Transverse colon (tissue), 4 donors: ENCODE results near the gene PABPN1L. TPM values are rescaled to one million over a fixed set of nuclear protein-coding genes. Genes with fewer than 3 reads are reported as not detected.

Experiments used
- DNase-seq: peaks from one replicate; pipeline ENCODE4 v3.0.0-alpha.2; 2019
- H3K27ac ChIP-seq, 4 donors: fragments of 200-600 bp; sonication (generic); 2 replicates each; pipeline ENCODE4 v1.5.1; 2016 to 2018; ENCODE audit warnings: inconsistent platforms in 4 of 4
- H3K27me3 ChIP-seq: fragments of 200-600 bp; sonication (generic); 2 replicates; pipeline ENCODE4 v1.5.1; 2017; ENCODE audit warnings: inconsistent platforms
- H3K36me3 ChIP-seq, 4 donors: fragments of 200-600 bp; sonication (generic); 2 replicates each; pipeline ENCODE4 v1.5.1; 2017 to 2019; ENCODE audit warnings: inconsistent platforms in 4 of 4
- H3K4me1 ChIP-seq, 4 donors: fragments of 200-600 bp; sonication (generic); 2 replicates each; pipeline ENCODE4 v1.5.1; 2017 to 2020; ENCODE audit warnings: inconsistent platforms in 4 of 4
- H3K4me3 ChIP-seq, 4 donors: fragments of 200-600 bp; sonication (generic); 1 replicate in 1 of 4; 2 replicates in 3 of 4; pipeline versions ENCODE4 v1.5.1 to v1.6.1; 2017 to 2019; ENCODE audit warnings: inconsistent platforms in 4 of 4
- H3K9me3 ChIP-seq, 2 donors: fragments of 200-600 bp; sonication (generic); 2 replicates each; pipeline ENCODE4 v1.5.1; 2017 to 2019; ENCODE audit warnings: inconsistent platforms in 2 of 2
- CTCF ChIP-seq, 5 experiments: fragments of 200-600 bp in 3 of 5; fragments of 450-650 bp in 2 of 5; sonication (generic) in 3 of 5; IDR thresholded peaks; 1 replicate in 2 of 5; 2 replicates in 3 of 5; pipeline ENCODE4 v1.5.1; 2016 to 2017; ENCODE audit warnings: antibody characterized with exemption in 5 of 5, inconsistent platforms in 3 of 5, mild to moderate bottlenecking in 2 of 5, moderate library complexity in 1 of 5
- EP300 ChIP-seq: sonication (generic); formaldehyde crosslinking; IDR thresholded peaks from one replicate; pipeline ENCODE4 v1.6.1; 2017; ENCODE audit warnings: antibody characterized with exemption, low read depth
- POLR2A ChIP-seq: fragments of 450-650 bp; IDR thresholded peaks from one replicate; pipeline ENCODE4 v1.6.1; 2016; ENCODE audit warnings: antibody characterized with exemption, mild to moderate bottlenecking, moderate library complexity
- POLR2AphosphoS5 ChIP-seq, 3 donors: sonication (generic); formaldehyde crosslinking; IDR thresholded peaks; one replicate each; pipeline ENCODE4 v1.6.1; 2016; ENCODE audit warnings: antibody characterized with exemption in 3 of 3
- WGBS, 2 donors: methylation state at CpG; one replicate each; pipeline ENCODE4 v1.1.5; 2018; ENCODE audit warnings: low coverage in 1 of 2; 5-methylcytosine and 5-hydroxymethylcytosine counted together
- in situ Hi-C, 4 donors: fragments of 200-750 bp; cut with MboI; loops; one replicate each; pipeline versions ENCODE4 v1.15.0 to v1.15.1; 2017; ENCODE audit warnings: low sequenced_read_pairs in 3 of 4, low pct_ligation_motif_present in 1 of 4, low pct_unique_long_range_greater_than_20kb in 1 of 4
- intact Hi-C: fragments of 100-400 bp; cut with DNase I; formaldehyde crosslinking; loops from one replicate; pipeline ENCODE4 v1.15.1; 2023; ENCODE audit warnings: low total_unique reads
- total RNA-seq, 4 donors: library from RNA; depleted of rRNA; stranded (reverse); fragments of >200 nt; gene quantifications; one replicate each; pipeline ENCODE4 v1.1.0, GENCODE V29; 2016

The PABPN1L gene
- not detected for total RNA-seq

- peaks cover 38% of the 10 kb centered on the region for H3K27me3 ChIP-seq
- intact Hi-C loops, result no loop called here
- no peak for TF ChIP-seq CTCF (IDR thresholded peaks at IDR 0.05)
- TF ChIP-seq EP300, result no peak
- TF ChIP-seq POLR2AphosphoS5 (IDR thresholded peaks at IDR 0.05), result no peak
- TF ChIP-seq POLR2A, result no peak
- in situ Hi-C loops, result no loop called here
- H3K9me3 ChIP-seq, result no peaks in the 10 kb centered on the region
- no peak for DNase-seq
- 67% methylated on average over 20 of the region's 20 CpGs; no CpG with 5 or more reads in 1 of the 2 donors for WGBS, 2 donors
- H3K27ac ChIP-seq, result no peak within 1 kb of the TSS
- H3K36me3 ChIP-seq, result peaks cover 0 to 2% (median 0%) of the 10 kb centered on the region in 4 donors
- no peak within 1 kb of the TSS for H3K4me3 ChIP-seq
- peaks cover 0 to 4% (median 0%) of the 10 kb centered on the region in 4 donors for H3K4me1 ChIP-seq
Observed at GRCh38 chr16:88866151-88866920, at the start of gene PABPN1L. PABPN1L (minus strand) TSS chr16:88866660; CDS start chr16:88866606, 54 bp downstream.

DNA sequence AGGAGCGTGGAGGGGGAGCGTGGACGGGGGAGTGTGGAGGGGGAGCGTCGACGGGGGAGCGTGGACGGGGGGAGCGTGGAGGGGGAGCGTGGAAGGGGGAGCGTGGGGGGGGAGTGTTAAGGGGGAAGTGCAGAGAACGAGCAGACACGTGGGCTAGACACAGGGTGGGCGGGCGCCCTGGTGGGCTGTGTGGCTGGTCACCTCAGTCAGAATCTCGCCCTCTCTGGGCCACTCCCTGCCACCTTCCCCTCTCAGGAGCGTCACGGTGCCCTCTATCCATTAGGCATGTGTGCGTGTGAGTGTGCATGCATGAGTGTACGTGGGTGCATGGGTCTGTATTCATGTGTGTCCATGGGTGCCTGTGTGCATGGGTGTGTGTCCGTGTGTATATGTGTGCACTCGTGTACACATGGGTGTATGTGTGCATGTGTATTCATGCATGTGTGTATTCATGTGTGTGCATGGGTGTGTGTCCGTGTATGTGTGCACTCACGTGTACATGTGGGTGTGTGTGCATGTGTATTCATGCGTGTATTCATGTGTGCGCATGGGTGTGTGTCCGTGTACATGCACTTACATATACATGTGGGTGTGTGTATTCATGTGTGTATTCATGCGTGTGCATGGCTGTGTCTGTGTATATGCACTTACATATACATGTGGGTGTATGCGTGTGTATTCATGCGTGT lies 49.3 kb upstream of the PABPN1L start:
- no peak for TF ChIP-seq CTCF (IDR thresholded peaks at IDR 0.05)
- no peak for TF ChIP-seq POLR2A
- TF ChIP-seq EP300, result no peak
- TF ChIP-seq POLR2AphosphoS5 (IDR thresholded peaks at IDR 0.05), result no peak
- Histone ChIP-seq H3K27ac (no peak overlapping the region), H3K27me3 (peaks cover 5% of the 10 kb centered on the region), H3K4me1 (peaks cover 3 to 10% (median 4%) of the 10 kb centered on the region in 4 donors), H3K4me3 (no peak overlapping the region), H3K9me3 (no peaks in the 10 kb centered on the region), H3K36me3 (no peaks in the 10 kb centered on the region)
- intact Hi-C loops (no loop called here), in situ Hi-C loops (no loop called here)
- WGBS, 2 donors, result 83 to 86% methylated on average over 2 to 25 of the region's 30 CpGs
- no peak for DNase-seq

- Histone ChIP-seq H3K4me3 (no peak overlapping the region), H3K27ac (no peak overlapping the region), H3K36me3 (no peaks in the 10 kb centered on the region), H3K27me3 (peaks cover 5% of the 10 kb centered on the region), H3K9me3 (no peaks in the 10 kb centered on the region), H3K4me1 (peaks cover 0 to 6% (median 0%) of the 10 kb centered on the region in 4 donors)
- intact Hi-C loops (no loop called here), in situ Hi-C loops (no loop called here)
- WGBS, 2 donors, result 42% methylated on average over 16 of the region's 20 CpGs; no CpG with 5 or more reads in 1 of the 2 donors
- TF ChIP-seq EP300 (no peak), CTCF (IDR thresholded peaks at IDR 0.05) (no peak), POLR2AphosphoS5 (IDR thresholded peaks at IDR 0.05) (no peak), POLR2A (no peak)
- no peak for DNase-seq
Observed at GRCh38 chr16:88914750-88915368, 48.4 kb upstream of the PABPN1L start.

- Histone ChIP-seq H3K36me3 (no peaks in the 10 kb centered on the region), H3K27ac (no peak overlapping the region), H3K27me3 (peaks cover 5% of the 10 kb centered on the region), H3K9me3 (no peaks in the 10 kb centered on the region), H3K4me1 (peaks cover 0 to 6% (median 0%) of the 10 kb centered on the region in 4 donors), H3K4me3 (no peak overlapping the region)
- whole genome bisulfite sequencing, 2 donors, result 97% methylated on average over 13 of the region's 13 CpGs; no CpG with 5 or more reads in 1 of the 2 donors
- in situ Hi-C loops, result no loop called here
- DNase-seq, result no peak
- TF ChIP-seq POLR2A, result no peak
- TF ChIP-seq EP300, result no peak
- no peak for TF ChIP-seq CTCF (IDR thresholded peaks at IDR 0.05)
- TF ChIP-seq POLR2AphosphoS5 (IDR thresholded peaks at IDR 0.05), result no peak
- intact Hi-C loops, result no loop called here
Observed at GRCh38 chr16:88913870-88914269, 47.4 kb upstream of the PABPN1L start.
